Stimulated activated CD8-positive, alpha-beta memory T cell treated with anti-CD3 and anti-CD28 coated beads, Interleukin-7, amount 100 ng/mL, for 48 hours (primary cell): ENCODE results near the gene RPUSD3.
A peak's percentile ranks its signal among the peaks of the same experiment; 100 is the strongest.

ENCODE experiments used
- DNase-seq, 2 donors: peaks; one replicate each; pipeline ENCODE4 v3.0.0-alpha.2; 2020; ENCODE audit warnings: low read depth in 1 of 2; ENCODE audit errors: extremely low read depth in 1 of 2

The RPUSD3 gene

GRCh38 chr3:9834520-9835380 lies 9.1 kb downstream of the RPUSD3 start:
- DNase-seq: no peak

GRCh38 chr3:9833078-9833477 lies 10.7 kb downstream of the RPUSD3 start:
- no peak for DNase-seq

- no peak for DNase-seq
Measured at GRCh38 chr3:9831253-9831652, 12.6 kb downstream of the RPUSD3 start.

GRCh38 chr3:9828801-9829755 lies 14.7 kb downstream of the RPUSD3 start:
- DNase-seq: no peak

- no peak for DNase-seq
Measured at GRCh38 chr3:9826815-9827573, 16.8 kb downstream of the RPUSD3 start.

GRCh38 chr3:9825451-9826040 lies 18.3 kb downstream of the RPUSD3 start:
- DNase-seq: no peak

- DNase-seq: no peak
Measured at GRCh38 chr3:9820946-9821345, 22.9 kb downstream of the RPUSD3 start.

GRCh38 chr3:9820543-9820942 lies 23.3 kb downstream of the RPUSD3 start:
- DNase-seq: no peak

- DNase-seq: no peak
Measured at GRCh38 chr3:9818666-9819335, 25.0 kb downstream of the RPUSD3 start.

- DNase-seq: no peak
Measured at GRCh38 chr3:9817436-9817835, 26.4 kb downstream of the RPUSD3 start.

- no peak for DNase-seq
Measured at GRCh38 chr3:9815986-9816385, 27.8 kb downstream of the RPUSD3 start.

- DNase-seq: no peak
Measured at GRCh38 chr3:9812870-9813483, 30.8 kb downstream of the RPUSD3 start.

GRCh38 chr3:9810846-9811245 lies 33.0 kb downstream of the RPUSD3 start:
- DNase-seq: no peak

- no peak for DNase-seq
Measured at GRCh38 chr3:9810433-9810770, 33.4 kb downstream of the RPUSD3 start.

GRCh38 chr3:9809615-9810432 lies 34.0 kb downstream of the RPUSD3 start, which contains the start of gene TTLL3:
TTLL3 (plus strand) TSS chr3:9810262; CDS start chr3:9810662, 400 bp downstream.
- peak in 1 of 2 donors; percentile 21 for DNase-seq

- DNase-seq: no peak
Measured at GRCh38 chr3:9809239-9809614, 34.6 kb downstream of the RPUSD3 start.

GRCh38 chr3:9808345-9809037 lies 35.3 kb downstream of the RPUSD3 start:
- DNase-seq: no peak

GRCh38 chr3:9807981-9808344 lies 35.8 kb downstream of the RPUSD3 start:
- no peak for DNase-seq
